HepG2 (cell line): ENCODE data around the gene PLBD2. TPM values are rescaled to one million over a fixed set of nuclear protein-coding genes. Genes with fewer than 3 reads are reported as not detected.
"Not testable (repeated sequence)": the region's sequence is repeated elsewhere in the genome, so short reads cannot be mapped to it uniquely, and the experiment has no call there.

Experiments used
- ATAC-seq: fragments of 200-7000 bp; cut with Tn5 transposase; 3 replicates; pipeline ENCODE4 v1.9.1; 2020; ENCODE audit warnings: mild to moderate bottlenecking, moderate library complexity
- BruUV-seq: library from RNA; stranded (reverse); fragments of 400-500 nt; replicated peaks from 2 replicates; lab custom pipeline; 2021; lab: Mats Ljungman, UMichigan
- CTCF ChIA-PET: fragments of 300-600 bp; formaldehyde crosslinking; extraction: SDS; loops from one replicate; lab custom pipeline; 2021; ENCODE audit warnings: low total read pairs, inconsistent platforms, low intra/inter-chr PET ratio; lab: Yijun Ruan, JAX
- POLR2A ChIA-PET: fragments of 350-600 bp; sonication (Branson Sonifier 250); formaldehyde crosslinking; loops from one replicate; lab custom pipeline; 2020; ENCODE audit warnings: antibody characterized with exemption, inconsistent platforms; lab: Yijun Ruan, JAX
- DNase-seq: peaks from one replicate; pipeline ENCODE4 v3.0.0-alpha.2; 2015; ENCODE audit warnings: low spot score
- FAIRE-seq: peaks from 3 replicates; lab custom pipeline; 2011; peaks lifted over from hg19 to GRCh38; lab: Jason Lieb, UNC
- H2AFZ ChIP-seq: one replicate; pipeline ENCODE4 v1.6.1; 2011; ENCODE audit warnings: low read length, inconsistent platforms
- H3K27ac ChIP-seq: fragments of 300-600 bp; 3 replicates; pipeline ENCODE4 v1.8.0; 2011; ENCODE audit warnings: mixed run types, mild to moderate bottlenecking, mixed read lengths, low read length, inconsistent platforms; ENCODE audit not compliant: insufficient read depth; ENCODE audit errors: extremely low read length
- H3K27me3 ChIP-seq, 2 experiments: fragments of 200-600 bp in 1 of 2; 2 replicates in 1 of 2; 3 replicates in 1 of 2; pipeline versions ENCODE4 v1.6.0 to v1.8.0; 2011; ENCODE audit warnings: low read length in 2 of 2, mild to moderate bottlenecking in 2 of 2, moderate library complexity in 2 of 2, inconsistent platforms in 1 of 2; ENCODE audit not compliant: insufficient read depth in 2 of 2, control insufficient read depth in 1 of 2
- H3K36me3 ChIP-seq, 2 experiments: fragments of 200-600 bp in 1 of 2; replicated peaks in 1 of 2; 2 replicates in 1 of 2; 3 replicates in 1 of 2; pipeline versions ENCODE4 v1.5.1 to v1.8.0; 2011; ENCODE audit warnings: low read length in 2 of 2, inconsistent platforms in 1 of 2; ENCODE audit not compliant: insufficient read depth in 2 of 2, control insufficient read depth in 1 of 2
- H3K4me1 ChIP-seq: 2 replicates; pipeline ENCODE4 v1.5.1; 2012; ENCODE audit warnings: low read length, inconsistent platforms; ENCODE audit not compliant: insufficient read depth
- H3K4me2 ChIP-seq: 2 replicates; pipeline ENCODE4 v1.6.0; 2011; ENCODE audit warnings: low read depth, low read length, inconsistent platforms
- H3K4me3 ChIP-seq, 3 experiments: fragments of 200-600 bp in 1 of 3; sonication (generic), shearing (Covaris generic) in 1 of 3; replicated peaks in 1 of 3; 2 replicates each; pipeline ENCODE4 v1.5.1; 2011 to 2016; ENCODE audit warnings: low read length in 3 of 3, inconsistent platforms in 2 of 3, low read depth in 2 of 3, mild to moderate bottlenecking in 2 of 3, control low read depth in 1 of 3, mixed read lengths in 1 of 3; ENCODE audit not compliant: insufficient read depth in 1 of 3
- H3K79me2 ChIP-seq: one replicate; pipeline ENCODE4 v1.6.1; 2011; ENCODE audit warnings: low read length, inconsistent platforms; ENCODE audit not compliant: insufficient read depth
- H3K9ac ChIP-seq: 2 replicates; pipeline ENCODE4 v1.6.0; 2011; ENCODE audit warnings: mild to moderate bottlenecking, low read depth, low read length, inconsistent platforms; ENCODE audit not compliant: insufficient read depth
- H3K9me3 ChIP-seq: 2 replicates; pipeline ENCODE4 v1.5.1; 2012; ENCODE audit warnings: mild to moderate bottlenecking, low read length
- H4K20me1 ChIP-seq: 2 replicates; pipeline ENCODE4 v1.6.0; 2011; ENCODE audit warnings: inconsistent platforms, mild to moderate bottlenecking, low read length, moderate library complexity; ENCODE audit not compliant: insufficient read depth
- SALL2 ChIP-seq: sonication (generic); formaldehyde crosslinking; IDR thresholded peaks from 2 replicates; pipeline ENCODE4 v1.8.1; 2023; ENCODE audit warnings: mild to moderate bottlenecking, missing genetic modification reagents, inconsistent platforms
- ZKSCAN5 ChIP-seq: sonication (generic); formaldehyde crosslinking; IDR thresholded peaks from 2 replicates; pipeline ENCODE4 v1.5.1; 2020; ENCODE audit warnings: mild to moderate bottlenecking, missing genetic modification reagents
- WGBS: methylation state at CpG from one replicate; pipeline ENCODE4 v1.1.6; 2017; ENCODE audit warnings: low lambda C conversion rate; 5-methylcytosine and 5-hydroxymethylcytosine counted together
- in situ Hi-C: cut with HindIII; loops from 2 replicates; pipeline ENCODE4 v1.10.0; 2017; ENCODE audit warnings: low pct_unique_long_range_greater_than_20kb; ENCODE audit not compliant: extremely low pct_ligation_motif_present
- intact Hi-C: fragments of 100-400 bp; cut with micrococcal nuclease; formaldehyde crosslinking; loops from one replicate; pipeline ENCODE4 v1.10.0; 2022; ENCODE audit not compliant: unreplicated experiment
- polyA plus RNA-seq, 8 experiments: library from polyadenylated mRNA; depleted of rRNA in 3 of 8; stranded (reverse) in 7 of 8; unstranded in 1 of 8; fragments of >200 nt; fragmentation: Illumina TruSeq in 4 of 8; extraction: Trizol in 4 of 8; gene quantifications; 2 replicates each; pipeline versions ENCODE4 v1.2.1 to v1.2.3, GENCODE V29; 2011 to 2016; ENCODE audit warnings: low read depth in 4 of 8, missing spikeins in 1 of 8, mixed read lengths in 1 of 8; ENCODE audit not compliant: insufficient read depth in 1 of 8
- total RNA-seq, 5 experiments: library from RNA; depleted of rRNA; stranded (reverse); fragments of >200 nt; fragmentation: Illumina TruSeq; extraction: Trizol; gene quantifications; 2 replicates each; pipeline ENCODE4 v1.2.3, GENCODE V29; 2016; ENCODE audit warnings: low read depth in 1 of 5

The PLBD2 gene
- total and polyA plus RNA-seq, 2 of the 13 experiments (the other 11 are each of a cell fraction or from before 2014, with no cell fraction given) = 6.7 to 8.5 TPM

- in situ Hi-C loops = loop anchor here (10.0 kb wide), 1 partner anchor 156 kb away; no protein-coding TSS in a partner anchor
- no peaks in the 10 kb centered on the region for H4K20me1 ChIP-seq
Measured at GRCh38 chr12:113351089-113351488, 7.3 kb upstream of the PLBD2 start.

GRCh38 chr12:113354192-113354591 lies 4.2 kb upstream of the PLBD2 start:
- 37% methylated on average over 7 of the region's 7 CpGs for WGBS
- H3K79me2 ChIP-seq, BruUV-seq, H2AFZ ChIP-seq, ATAC-seq, H4K20me1 ChIP-seq, H3K9ac ChIP-seq, H3K27ac ChIP-seq, H3K4me3 ChIP-seq, DNase-seq, POLR2A ChIA-PET, CTCF ChIA-PET, FAIRE-seq, H3K9me3 ChIP-seq, intact Hi-C loops, H3K27me3 ChIP-seq, H3K36me3 ChIP-seq, H3K4me2 ChIP-seq: not testable (repeated sequence)
- peaks cover 29% of the 10 kb centered on the region for H3K4me1 ChIP-seq
- in situ Hi-C loops = loop anchor here (10.0 kb wide), 1 partner anchor 159 kb away; no protein-coding TSS in a partner anchor

More at GRCh38 chr12:113351089-113351488, 7.3 kb upstream of the PLBD2 start:
- Histone ChIP-seq H3K9ac (no peak overlapping the region), H2AFZ (no peak overlapping the region), H3K4me2 (no peak overlapping the region), H3K4me1 (peaks cover 20% of the 10 kb centered on the region; the same call in 1 of the 2 replicates), H3K9me3 (no peaks in the 10 kb centered on the region), H3K27ac (no peak overlapping the region), H3K4me3 (no peak overlapping the region), H3K36me3 (no peaks in the 10 kb centered on the region), H3K27me3 (peaks cover 6 to 16% of the 10 kb centered on the region in 2 experiments; a peak in 4 of 5 replicates), H3K79me2 (no peaks in the 10 kb centered on the region)
- ChIA-PET POLR2A (no interaction called here), CTCF (no interaction called here)
- intact Hi-C loops = no loop called here
- FAIRE-seq (no peak), ATAC-seq (no peak), DNase-seq (no peak)
- TF ChIP-seq SALL2 (CRISPR knock-in tag) (no peak), ZKSCAN5 (CRISPR knock-in tag) (no peak)
- BruUV-seq = no TSS peak
